Stimulated activated CD4-positive, alpha-beta T cell treated with anti-CD3 and anti-CD28 coated beads, TNF-alpha, amount 100 ng/mL, for 48 hours (primary cell): Measurements from ENCODE around the gene BCL6.

Experiments
- DNase-seq, 3 donors: peaks; one replicate each; pipeline ENCODE4 v3.0.0-alpha.2; 2020; ENCODE audit warnings: low read depth in 3 of 3

The BCL6 gene

GRCh38 chr3:187762792-187763191 lies 17.5 kb upstream of the BCL6 start:
- no peak for DNase-seq

DNA sequence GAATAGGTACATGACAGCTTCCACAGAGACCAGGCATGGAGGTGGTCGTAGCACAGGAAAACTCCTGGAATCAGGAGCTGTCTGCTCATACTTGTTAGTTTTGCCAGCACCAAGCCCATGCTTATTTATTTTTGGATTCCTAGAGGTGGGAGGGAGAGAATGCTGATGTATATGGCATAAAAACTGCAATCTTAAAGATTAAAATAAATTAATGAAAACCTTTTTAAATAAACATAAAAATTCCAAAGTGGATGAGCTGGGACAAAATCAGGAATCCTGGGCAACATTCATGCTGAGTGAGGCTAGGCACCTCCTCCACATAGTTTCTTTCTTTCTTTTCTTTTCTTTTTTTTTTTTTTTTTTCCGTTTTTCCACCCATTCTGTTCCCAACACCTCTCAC lies 14.3 kb upstream of the BCL6 start:
- no peak for DNase-seq

GRCh38 chr3:187758318-187758955 lies 13.2 kb upstream of the BCL6 start:
- no peak for DNase-seq

- DNase-seq = no peak
Measured at GRCh38 chr3:187753516-187753915, 8.2 kb upstream of the BCL6 start.

DNA sequence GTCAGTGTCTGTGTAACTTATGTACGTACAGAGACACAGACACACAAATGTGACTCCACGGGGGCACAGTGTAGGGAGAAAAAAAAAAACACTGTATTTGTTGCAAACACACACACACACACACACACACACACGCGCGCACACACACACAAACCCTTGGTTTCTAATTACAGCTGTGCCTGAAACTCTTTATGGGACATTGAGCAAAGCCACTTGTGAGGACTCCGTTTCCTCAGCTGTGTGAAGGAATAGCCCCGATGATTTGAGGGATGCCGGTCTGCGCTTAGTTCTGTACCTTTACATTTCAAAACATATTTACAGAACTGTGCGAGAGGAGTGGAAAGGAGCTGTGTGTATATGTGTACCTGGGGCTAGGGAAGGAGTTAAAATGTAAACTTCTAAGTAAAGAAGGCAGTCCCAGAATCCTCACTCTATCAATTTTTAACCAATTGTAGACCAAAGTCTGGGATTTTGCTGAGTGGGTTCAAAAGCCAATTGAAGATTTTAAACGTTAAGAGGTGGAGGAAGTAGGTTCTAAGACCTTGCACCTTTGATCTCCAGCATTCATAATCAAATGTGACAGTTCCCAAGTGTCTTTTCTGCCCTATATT lies 5.3 kb upstream of the BCL6 start:
- no peak for DNase-seq

- DNase-seq = no peak
Measured at GRCh38 chr3:187750006-187750512, 4.8 kb upstream of the BCL6 start.

DNA sequence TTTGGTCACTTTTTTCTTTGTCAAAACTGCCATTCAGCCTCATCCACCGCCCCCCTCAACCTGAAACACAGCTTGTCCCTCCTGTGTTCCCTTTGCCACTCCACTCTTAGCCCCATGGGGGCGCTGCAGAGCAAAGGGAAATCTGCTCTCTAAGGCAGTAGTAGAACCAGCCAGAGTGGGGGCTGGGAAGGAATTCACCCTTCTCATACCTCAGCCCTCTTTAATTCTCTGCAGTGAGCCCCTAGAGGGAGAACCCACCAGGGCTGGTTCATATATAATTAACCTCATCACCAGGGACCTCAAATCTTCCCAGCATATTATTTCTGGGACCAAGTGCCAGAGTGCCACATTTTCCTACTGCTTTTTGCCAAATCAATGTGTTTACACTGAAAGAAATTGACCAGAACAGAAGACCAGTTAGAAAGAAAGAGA lies 2.8 kb upstream of the BCL6 start:
- peak; percentile 87 to 89 (median 87) for DNase-seq

GRCh38 chr3:187747506-187747905 lies 2.2 kb upstream of the BCL6 start:
- DNase-seq = no peak

GRCh38 chr3:187746442-187747281 lies 1.4 kb upstream of the BCL6 start:
- no peak for DNase-seq

GRCh38 chr3:187746059-187746441 lies 782 bp upstream of the BCL6 start:
- no peak for DNase-seq

GRCh38 chr3:187744169-187745151 lies 808 bp downstream of the BCL6 start:
- no peak for DNase-seq

DNA sequence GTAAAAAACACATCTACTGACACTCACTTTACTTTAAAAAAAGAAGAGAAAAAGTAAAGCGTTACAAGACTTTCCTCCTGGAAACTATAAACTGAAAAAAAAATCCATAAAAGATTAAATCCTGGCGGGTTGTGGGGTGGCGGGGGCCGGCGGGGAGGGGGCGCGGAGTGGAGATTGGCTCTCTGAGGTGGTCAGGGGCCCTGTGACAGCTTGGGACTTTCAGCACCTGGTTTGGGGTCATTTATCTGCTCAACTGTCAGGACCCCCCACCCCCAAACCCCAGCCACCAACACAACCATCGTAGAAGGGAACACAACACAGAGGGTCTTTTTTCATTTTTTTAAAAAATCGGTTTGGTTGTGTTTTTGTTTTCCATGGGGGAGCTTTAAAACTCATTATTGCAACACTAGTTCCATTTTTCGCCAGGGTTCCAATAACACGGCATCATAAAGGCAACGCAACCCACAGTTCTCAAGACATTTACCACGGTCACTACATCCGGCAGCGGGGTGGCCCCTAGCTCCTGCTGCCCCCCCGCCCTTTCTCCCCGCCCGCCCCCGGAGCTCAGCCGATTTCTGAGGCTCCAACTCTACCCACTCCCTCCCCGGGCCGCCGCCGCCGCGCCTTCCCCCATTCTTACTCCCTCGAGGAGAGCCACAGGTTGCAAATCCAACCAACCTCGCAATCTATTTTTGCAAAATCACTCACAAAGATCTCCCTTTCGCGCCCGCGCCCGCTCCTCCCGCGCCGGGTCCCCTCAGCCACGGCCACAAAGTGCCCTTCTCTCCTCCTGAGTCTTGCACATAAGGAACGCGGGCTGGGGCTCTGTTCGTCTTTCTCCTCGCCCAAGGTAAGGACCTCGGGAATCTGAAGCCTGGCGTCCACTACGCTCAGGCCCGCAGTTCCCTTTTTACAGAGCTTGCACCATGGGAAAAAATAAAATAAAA lies 1.8 kb downstream of the BCL6 start:
- no peak for DNase-seq

- DNase-seq = no peak
Measured at GRCh38 chr3:187742351-187743171, 2.7 kb downstream of the BCL6 start.

DNA sequence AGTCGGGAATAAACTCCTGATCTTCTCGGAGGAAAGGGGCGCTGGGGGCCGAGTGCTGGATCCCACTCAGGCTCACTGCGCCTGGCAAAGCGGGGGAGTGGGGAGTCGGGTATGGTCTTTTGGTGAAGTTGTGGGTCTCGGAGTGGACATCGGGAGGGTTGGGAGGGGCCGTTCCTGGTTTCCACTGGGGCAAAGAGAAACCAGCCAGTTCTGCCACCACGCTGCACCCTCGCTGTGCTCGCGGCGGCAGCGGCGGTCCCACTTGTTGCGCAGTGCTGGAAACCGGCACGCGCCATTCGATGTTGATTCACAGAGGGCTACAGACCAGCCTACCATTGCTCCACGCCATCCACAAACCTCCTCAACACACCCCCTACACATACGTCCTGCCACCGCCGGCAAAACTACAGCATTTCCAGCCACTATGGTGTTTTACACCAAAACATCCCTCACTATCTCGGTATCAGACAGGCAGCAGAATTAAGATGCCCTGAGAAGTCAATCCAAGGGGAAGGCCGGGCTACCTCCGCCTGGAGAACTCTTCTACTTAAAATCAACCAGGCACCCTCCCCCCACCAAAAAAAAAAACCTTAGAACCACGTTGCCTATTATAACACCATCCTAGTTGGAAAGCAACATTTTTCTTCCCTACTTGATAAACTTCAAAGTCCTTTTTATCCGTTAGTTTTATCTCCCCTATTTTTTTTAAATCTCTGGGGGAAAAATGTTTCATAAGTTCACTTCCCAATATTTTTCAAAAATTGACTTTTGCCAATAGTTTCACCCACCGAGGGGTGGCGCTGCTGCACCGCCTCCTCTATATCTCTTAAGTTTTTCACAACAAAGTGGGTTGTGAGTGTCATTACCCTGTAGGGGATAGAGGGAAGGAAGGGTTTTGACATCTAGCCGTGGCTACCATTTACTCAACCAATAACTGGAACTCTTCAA lies 3.6 kb downstream of the BCL6 start:
- DNase-seq = peak in 1 of 3 donors; percentile 71

DNA sequence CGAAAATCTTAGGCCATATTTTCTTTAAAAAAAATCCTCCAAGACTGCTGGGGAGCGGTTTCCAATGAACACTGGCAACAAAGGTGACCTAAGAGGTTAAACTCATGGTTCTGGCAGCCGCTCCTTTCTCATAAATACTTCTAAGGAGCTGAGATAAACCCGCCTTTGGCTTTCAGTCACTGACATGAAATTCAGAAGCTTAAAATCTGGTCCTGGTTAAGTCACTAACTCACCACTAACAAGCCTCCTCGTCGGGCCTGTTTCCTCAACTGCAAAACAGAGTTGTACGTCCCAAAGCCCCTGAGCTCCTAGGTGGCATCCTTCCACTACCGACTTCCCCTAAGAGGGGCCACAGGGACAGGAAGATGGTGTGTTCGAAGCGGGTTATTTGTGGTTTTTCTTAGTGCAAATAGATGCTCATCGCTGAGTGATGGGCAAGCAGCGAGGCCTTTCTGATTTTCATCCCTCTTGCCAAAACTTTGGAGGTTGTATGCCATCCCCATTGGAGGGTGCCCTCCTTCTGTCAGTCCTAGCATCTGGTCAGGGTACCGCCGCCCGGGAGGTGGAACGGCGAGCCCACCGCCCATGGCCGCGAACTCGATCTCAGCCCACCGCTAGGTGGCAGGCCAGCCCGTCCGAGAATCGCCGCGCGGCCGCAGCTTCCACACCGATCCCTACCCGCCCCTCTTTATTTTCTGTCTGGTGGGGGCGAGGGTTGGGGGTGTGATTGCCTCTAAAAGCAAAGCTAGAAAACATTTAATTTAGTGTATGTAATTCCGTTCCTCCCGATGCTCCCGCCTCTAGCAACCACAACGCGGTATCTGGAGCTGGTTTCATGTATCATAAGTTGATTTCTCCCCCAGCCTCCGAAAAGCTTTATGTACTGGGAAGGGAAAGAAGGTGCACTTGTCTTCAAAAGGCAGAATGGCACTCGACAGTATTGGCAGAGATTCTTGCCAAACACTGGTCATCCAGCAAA lies 4.6 kb downstream of the BCL6 start:
- peak in 1 of 3 donors; percentile 71 for DNase-seq

DNA sequence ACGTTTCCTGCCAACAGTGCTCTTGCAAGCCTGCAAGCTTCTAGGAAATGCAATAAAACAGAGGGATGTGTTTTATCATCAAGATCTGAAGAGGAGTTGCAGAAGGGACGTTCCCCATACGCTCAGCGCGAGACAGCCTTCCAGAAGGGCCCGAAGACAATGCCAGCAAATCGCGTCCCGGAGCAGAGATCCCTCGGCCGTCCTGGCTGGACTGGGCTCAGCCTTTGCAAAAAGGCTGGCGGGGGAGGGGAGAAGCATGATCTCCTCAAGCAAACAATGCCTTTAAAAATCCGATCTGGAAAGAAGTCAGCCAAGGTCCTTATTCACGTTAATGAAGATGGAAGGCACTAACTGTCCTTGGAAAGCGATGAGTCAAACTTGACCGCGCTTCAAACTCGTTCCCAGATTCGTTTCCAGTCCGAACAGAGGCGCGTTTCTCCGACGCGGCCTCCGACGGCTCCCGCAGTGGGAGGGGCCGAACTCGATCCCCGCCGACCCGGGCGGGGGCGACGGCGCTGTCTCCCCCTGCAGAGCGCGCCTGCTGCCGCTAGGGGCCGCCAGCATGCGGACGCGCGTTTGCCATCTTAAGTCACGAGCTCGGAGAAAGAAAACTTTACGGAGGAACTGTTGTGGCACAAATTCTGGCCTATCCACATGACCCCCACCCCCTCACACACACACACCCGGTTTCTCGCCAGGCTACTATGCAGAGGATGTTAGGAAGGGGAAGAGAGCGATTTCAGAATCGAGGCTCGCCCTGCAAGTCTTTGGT lies 5.5 kb downstream of the BCL6 start:
- peak in 2 of 3 donors; percentile 69 to 76 for DNase-seq
